HG03457 (cell line): ENCODE results near the gene VCL.
"Not testable (repeated sequence)": the region's sequence is repeated elsewhere in the genome, so short reads cannot be mapped to it uniquely, and the experiment has no call there.

ENCODE experiments used
- ATAC-seq: cut with Tn5 transposase; IDR thresholded peaks from one replicate; pipeline ENCODE4 v1.9.1; 2021; ENCODE audit warnings: moderate number of reproducible peaks; ENCODE audit not compliant: unreplicated experiment

Gene VCL

DNA sequence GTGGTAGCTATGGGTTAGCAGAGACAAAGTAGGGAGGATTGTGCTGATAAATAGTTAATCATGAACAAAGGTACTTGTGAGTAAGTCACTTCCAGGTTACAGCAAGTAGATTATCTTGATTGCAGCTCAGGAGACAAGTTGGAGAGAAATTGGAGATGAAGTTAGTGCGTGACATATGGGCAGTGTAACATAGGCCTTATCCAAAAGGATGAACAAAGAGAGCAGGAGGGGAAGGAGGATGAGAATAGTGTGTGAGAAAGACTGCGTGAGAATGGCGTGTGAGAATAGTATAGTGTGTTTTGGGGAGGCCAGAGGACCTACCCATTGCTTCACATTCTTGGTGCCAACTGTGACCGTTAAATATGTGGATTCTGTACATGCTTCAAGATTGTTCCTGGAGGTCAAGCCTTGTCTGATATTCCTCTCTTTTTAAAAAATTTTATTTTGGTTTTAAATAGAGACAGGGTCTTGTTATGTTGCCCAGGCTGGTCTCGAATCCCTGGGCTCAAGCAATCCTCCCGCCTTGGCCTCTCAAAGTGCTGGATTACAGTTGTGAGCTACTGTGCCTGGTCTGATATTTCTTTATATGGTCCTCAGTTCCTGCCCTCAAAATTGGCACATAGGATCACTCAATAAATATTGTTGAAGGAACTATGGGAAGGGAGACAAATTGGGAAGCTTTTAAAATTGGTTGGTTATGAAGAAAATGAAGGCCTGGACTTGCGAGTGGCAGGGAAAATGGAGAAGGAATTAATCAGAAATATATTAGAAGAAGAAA, 3.2 kb downstream of the VCL start:
- ATAC-seq: no peak

DNA sequence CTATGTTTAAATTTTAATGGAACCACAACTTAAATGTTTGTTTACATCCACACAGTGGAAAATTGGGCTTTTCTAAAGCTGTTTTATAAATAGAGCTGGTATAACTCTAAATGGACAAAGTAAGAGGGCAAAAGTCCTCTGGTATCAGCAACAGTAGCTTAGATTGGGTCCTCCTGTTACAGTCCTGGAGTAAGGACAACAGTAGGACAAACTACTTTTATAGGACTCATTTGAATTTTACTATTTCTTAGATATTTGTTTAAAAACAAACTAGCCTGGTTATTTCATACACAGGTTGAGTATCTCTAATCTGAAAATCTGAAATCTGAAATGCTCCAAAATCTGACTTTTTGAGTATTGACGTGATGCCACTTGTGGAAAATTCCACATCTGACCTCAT, 8.4 kb downstream of the VCL start:
- no peak for ATAC-seq

DNA sequence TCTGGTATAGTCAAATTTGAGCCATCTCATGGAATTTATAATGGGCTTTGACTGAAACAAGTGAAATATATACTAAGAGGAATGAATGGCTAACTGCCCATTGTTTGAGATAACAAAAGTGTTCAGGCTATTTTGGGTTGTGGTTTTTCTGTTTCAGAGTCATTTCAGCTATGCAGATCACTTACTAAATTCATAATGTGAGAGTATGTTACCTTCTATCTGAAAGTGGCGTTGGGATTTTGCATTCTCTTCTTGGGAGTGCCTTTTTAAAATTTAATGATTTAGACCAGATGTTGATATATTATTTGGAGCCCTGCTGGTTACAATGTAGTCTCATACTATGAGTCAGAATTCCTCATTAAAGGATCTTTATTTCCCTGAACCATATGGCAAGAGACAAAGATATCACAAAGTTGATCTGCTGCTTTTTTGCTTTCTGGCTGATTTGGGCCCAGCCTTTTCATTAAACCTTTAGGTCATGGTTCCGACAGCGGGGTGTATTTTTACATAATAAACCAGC, 10.4 kb downstream of the VCL start:
- no peak for ATAC-seq

DNA sequence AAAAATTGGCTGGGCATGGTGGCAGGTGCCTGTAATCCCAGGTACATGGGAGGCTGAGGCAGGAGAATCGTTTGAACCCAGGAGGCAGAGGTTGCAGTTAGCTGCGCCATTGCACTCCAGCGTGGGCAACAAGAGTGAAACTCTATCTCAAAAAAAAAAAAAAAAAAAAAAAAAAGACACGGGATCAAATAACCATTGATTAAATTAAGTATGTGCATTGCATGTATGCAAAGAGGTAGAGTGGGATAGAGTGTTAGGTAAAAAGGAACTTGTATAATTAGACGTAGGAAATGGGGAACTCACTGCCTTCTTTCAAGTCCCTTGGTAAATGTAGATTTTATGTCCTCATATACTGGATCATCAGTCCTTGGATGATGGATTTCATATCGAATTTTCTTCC, 13.1 kb downstream of the VCL start:
- no peak for ATAC-seq

DNA sequence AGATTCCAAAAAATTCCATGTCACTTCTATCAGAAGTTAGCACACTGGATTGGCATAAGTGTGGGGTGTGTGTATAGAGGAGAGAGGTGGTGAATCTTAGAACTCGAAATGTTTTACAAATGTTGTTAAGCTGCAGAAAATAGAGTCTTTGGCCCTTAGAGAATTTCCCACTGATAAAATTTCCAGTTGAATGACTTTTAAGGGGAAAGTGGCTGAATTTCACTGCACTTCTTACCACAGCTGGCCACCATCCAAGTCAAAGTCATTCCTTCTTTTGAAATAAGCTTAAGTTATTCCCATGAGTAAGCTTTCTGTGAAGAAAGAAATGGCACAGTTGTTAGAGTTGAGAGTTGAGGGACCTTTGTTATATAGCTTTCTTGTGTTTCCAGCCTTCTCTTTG, 13.9 kb downstream of the VCL start:
- no peak for ATAC-seq

DNA sequence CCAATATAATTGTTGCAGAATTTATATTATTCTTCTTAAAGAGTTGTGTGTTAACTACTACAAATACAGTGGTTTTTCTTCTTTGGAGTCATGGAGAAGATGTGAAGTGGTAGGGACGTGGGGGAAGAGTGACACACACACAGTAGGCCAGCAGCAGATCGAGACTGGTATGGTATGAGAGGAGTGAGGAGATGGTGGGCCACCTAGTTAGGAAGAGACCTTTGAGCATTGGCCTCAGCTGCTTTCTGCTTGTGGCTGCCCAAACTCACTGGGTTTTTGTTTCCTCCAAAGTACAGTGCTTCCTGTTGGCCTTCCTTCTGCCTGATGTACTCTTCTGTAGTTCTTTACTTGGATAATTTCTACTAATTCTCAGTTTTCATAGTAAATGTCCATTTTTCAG, 14.6 kb downstream of the VCL start:
- ATAC-seq: no peak

DNA sequence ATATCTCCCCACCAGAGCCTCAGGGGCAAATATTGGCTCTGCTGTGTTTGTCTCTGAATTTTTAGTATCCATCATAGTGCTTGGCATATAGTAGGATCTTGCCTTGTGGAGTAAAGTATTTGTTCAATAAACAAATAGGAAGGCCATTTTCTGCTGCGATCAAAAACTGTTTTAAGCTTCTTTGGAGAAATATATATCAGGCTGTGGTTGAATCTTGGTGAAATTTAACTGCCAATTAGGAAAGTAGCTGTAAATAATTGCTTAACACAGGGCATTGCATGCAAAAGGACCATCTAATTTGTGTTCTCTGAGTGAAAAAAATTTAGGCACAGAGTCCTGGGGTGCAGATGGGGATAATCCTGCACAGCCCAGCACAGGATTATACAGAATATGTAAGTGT, 15.1 kb downstream of the VCL start:
- no peak for ATAC-seq

DNA sequence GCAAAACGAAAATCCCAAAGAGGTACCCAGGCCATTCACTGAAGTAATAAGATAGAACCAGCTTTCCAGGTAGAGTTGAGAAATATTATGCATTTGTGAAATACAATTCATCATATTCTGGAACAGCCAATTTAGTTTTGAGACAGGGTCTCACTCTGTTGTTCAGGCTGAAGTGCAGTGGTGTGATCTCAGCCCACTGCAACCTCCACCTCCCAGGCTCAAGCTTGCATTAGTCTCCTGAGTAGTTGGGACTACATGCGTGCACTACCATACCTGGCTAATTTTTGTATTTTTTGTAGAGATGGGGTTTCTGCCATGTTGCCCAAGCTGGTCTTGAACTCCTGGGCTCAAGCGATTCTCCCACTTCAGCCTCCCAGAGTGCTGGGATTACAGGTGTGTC, 16.7 kb downstream of the VCL start:
- ATAC-seq: not testable (repeated sequence)

DNA sequence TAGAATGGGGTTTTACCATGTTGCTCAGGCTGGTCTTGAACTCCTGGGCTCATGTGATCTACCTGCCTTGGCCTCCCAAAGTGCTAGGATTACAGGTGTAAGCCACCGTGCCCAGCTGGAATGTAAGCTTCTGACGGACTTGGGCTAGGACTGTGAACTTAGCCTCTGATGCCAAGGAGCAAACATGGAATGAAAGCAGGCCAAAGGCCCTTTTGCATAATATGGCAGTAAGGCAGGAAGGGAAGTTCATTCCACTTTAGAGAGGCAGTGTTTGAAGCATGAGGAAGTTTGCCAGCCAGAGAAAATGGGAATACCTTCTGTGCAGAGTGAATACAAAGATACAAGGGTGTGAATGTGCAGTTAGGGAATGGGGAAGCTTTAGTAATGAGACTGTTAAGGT, 20.3 kb downstream of the VCL start:
- ATAC-seq: no peak

DNA sequence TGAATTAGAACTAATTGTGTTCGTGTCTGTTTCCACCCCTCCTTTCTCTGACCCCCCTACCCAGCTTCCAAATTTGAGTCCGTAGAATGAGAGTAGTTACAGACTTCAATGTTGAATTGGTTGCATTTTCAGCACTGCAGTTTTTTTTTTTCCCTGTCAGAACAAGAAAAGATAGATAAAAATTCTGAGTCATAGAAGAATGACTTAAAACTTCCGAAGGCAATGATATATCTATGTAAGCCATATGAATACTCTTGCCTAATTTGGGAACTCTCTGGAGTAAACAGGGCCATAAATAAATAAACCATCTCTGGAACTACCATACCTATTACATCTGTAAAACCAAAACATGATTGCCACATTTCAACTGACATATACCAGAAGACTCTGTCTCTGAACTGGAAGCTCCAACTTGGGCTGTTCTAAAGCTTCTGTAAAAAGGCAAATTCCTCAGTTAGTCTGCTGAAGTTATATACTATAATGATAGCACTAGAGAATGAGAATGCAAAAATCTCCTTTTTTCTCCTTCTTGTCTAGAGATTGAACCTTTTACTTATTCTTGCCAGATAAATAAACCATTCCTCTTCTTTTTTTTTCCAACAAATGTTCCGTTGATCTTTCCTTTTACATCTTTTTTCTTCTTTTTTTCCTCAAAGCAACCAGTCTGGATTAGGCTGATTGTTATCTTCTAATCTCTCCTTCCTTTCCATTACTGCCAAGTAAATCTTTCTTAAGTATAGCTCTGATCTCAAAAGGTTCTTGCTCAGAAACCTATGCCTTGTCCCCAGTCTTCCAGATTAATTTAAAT, 23.5 kb downstream of the VCL start:
- no peak for ATAC-seq

DNA sequence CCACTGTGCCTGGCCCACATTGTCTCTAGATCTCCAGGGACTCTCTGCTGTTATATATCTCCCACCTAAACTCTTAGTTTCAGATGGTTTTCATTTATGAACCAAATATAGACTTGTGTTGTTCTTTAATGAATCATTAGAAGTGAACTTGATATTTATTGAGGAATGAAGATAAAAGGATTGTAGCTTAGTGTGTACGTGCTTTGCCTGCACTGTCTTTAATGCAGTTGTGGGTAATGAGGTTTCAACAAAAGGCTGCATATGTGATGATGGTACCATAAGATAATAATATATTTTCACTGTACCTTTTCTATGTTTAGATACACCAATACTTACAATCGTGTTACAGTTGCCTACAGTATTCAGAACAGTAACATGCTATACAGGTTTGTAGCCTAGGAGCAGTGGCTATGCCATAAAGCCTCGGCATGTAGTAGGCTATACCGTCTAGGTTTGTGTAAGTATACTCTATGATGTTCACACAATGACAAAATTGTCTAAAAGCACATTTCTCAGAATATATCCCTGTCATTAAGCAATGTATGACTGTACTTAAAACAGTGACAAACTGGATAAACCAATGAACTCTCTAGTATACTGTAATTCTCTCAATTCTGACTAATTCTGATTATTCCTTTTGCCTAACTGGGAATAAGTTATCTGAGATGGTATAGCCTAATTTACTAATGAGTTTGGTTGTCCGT, 25.2 kb downstream of the VCL start:
- ATAC-seq: no peak

DNA sequence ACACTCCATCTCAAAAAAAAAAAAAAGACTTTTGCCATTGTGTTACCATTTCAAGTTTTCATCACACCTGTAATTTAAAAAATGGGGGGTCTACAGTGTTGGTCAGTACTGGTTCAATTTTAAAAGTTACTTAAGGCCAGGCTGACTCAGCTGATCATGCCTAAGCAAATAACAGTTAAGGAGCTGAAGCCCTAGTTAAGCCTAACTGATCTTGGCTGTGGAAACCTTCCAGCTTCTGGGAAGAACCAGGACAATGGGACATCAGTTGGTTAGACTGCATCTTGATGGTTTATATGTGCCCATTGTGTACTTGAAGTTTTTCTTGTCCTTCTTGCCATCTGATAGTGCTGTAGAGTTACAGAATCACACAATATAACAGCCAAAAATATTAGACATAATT, 26.7 kb downstream of the VCL start:
- no peak for ATAC-seq

DNA sequence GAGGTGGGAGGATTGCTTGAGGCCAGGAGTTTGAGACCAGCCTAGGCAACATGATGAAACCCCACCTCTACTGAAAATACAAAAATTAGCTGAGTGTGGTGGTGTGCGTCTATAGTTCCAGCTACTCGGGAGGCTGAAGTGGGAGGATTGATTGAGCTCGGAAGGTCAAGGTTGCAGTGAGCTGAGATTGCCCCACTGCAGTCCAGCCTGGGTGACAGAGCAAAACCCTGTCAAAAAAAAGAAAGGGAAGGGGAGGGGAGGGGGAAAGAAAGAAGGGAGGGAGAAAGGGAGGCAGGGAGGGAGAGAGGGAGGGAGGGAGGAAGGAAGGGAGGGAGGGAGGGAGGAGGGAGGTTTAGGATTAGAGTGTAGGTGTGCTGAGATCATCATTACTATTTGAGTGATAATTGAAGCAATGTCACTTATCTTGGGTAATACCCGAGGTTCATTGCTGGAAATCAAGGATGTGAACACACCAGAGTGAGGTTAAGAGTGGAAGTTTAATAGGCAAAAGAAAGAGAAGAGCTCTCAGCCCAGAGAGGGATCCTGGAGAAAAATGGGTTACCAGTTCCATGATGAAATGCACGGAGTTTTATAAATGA, 27.6 kb downstream of the VCL start:
- ATAC-seq: no peak

DNA sequence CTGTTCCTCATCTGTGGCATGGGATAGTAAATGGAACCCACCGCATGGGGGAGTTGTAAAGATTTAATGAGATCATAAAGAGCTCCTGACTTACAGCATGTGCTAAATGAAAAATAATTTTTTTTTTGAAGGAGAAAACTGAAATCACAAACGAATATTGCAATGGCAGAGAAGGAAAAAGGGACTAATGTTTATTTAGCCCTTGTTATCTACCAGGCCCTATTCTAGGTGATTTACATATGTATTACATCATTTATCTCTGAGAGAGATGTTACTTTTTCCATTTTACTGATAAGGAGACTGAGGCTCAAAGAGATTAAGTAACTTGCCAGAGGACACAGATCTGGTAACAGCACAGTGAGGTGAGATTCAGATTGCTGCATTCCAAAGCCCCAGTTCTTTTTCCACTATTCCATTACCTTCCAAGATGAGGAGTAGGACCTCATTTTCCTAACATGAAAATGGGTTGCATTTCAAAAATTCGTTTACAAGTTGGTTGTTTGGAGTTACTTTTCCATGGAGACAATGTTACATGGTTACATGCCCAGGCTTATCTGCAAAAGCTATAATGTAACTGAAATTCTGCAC, 28.6 kb downstream of the VCL start:
- ATAC-seq: no peak

DNA sequence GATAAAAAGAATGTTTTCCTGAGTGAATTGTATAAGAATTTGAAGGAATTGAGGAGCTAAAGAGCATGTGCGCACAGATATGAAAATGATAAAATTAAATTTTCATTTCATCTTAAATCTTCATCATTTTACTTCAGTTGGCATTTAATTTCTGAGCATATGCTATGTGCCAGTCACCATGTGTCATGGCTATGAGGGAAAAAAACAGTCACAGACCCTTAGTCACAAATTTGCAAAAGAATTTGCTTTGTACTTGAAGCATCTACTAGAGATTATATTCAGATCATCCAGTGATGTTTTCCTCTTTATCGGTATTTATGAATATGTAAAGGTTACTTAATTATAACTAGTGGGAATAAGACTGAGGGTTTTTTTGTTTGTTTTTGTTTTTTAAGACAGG, 29.8 kb downstream of the VCL start:
- no peak for ATAC-seq

DNA sequence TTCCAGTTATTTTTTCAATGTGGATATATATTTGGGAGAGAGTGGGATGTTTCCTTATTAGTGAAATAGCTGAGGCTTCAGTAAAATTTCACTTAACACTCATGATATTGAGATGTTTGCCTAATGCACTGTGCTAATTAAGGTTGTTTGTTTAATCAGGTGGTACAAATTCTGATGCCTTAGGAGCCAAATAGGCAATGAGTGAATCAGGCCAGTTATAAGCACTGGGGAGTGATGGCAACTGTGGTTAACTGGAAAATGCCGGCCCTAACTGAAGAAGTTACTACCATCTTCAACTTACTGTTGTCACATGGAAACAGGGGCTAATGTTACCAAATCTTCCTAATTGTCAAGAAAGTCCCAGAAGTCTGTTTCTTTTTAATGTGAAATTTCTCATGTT, 32.0 kb downstream of the VCL start:
- no peak for ATAC-seq

DNA sequence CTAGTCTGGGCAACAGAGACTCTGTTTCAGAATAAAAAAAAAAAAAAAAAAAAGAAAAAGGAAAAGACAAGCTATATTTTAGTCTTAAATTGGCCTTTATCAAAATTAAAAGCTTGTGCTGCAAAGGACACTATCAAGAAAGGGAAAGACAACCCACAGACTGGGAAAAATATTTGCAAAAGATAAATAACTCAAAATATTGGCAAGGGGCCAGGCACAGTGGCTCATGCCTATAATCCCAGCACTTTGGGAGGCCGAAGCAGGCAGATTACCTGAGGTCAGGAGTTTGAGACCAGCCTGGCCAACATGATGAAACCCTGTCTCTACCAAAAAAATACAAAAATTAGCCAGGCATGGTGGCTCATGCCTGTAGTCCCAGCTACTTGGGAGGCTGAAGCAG, 34.3 kb downstream of the VCL start:
- not testable (repeated sequence) for ATAC-seq

DNA sequence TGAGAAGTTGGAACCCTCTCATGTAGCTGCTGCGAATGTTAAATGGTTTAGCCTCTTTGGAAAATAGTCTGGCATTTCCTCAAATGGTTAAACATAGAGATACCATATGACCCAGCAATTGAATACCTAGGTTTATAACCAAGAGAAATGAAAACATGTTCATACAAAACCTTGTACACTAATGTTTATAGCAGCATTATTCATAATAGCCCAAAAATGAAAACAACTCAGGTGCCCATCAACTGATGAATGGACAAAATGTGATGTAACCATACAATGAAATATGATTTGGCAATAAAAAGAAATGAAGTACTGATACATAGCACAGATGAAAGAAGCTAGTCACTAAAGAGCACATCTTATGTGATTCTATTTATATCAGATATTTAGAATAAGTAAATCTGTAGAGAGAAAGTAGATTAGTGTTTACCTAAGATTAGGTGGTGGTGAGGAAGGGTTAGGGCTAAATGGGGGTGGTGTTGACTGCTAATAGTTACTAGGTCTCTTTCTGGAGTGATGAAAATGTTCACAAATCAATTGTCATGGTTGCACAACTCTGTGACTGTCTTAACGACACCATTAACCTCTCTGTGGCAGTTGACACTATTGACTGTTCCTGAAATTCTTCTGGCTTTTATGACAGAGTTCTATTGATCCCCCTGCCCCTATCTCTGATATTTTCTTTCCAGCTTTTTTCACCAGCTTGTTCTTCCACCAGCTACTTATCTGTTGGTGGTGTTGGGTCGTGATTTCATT, 35.2 kb downstream of the VCL start:
- no peak for ATAC-seq

DNA sequence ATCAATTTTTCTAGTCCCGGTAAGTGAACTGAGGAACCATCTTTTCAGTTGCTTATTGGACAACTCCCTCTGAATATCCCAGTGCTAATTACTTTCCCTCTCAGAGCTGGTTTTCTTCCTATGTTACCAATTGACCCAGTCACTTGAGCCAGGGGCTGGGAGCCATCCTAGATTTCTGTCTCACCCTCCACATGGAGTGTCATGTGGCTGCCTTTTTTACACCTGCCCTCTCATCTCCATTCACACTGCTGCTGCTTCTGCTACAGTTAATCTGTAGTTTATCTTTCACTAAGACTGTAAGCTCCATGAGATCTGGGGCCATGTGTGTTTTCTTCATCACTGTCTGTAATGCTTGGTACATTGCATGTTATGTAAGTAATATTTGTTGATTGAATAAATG, 35.8 kb downstream of the VCL start:
- no peak for ATAC-seq

DNA sequence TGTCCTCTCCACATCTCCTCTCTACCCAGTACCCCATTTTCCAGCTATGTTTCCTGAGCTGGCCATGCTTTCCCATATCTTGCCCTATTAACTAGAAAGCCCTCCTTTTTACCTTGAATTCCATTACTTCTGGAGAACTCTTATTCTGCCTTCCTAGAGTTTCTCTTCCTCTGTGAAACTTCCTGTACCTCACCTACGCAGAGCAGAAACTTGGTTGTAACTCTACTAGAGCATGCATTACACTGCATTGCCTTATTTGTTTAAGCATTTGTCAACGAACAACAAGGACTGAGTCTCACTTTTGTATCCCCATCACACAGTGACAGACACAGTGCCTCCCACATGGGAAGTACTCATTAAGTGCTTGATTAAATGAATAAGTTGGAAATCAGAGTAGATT, 36.4 kb downstream of the VCL start:
- ATAC-seq: no peak
